HEK293 (cell line): ENCODE data around the gene HOXC5.

ENCODE experiments used
- CTCF ChIA-PET: fragments of 350-600 bp; formaldehyde crosslinking; extraction: SDS; loops from one replicate; lab custom pipeline; 2021; ENCODE audit warnings: antibody characterized with exemption; lab: Yijun Ruan, JAX
- POLR2A ChIA-PET: fragments of 300-600 bp; formaldehyde crosslinking; extraction: SDS; loops from one replicate; lab custom pipeline; 2020; ENCODE audit warnings: antibody characterized with exemption, inconsistent platforms; lab: Yijun Ruan, JAX
- H3K27ac ChIP-seq: fragments of 200-500 bp; sonication (Bioruptor generic); 2 replicates; pipeline ENCODE4 v1.5.1; 2014; ENCODE audit warnings: low read depth, low read length, control low read depth, inconsistent platforms; ENCODE audit errors: extremely low read depth
- H3K36me3 ChIP-seq, 2 experiments: fragments of 200-500 bp in 1 of 2; sonication (Bioruptor generic) in 1 of 2; 1 replicate in 1 of 2; 2 replicates in 1 of 2; pipeline ENCODE4 v1.5.1; 2014 to 2017; ENCODE audit warnings: inconsistent platforms in 2 of 2, low read length in 2 of 2; ENCODE audit not compliant: control insufficient read depth in 2 of 2, insufficient read depth in 1 of 2
- H3K4me1 ChIP-seq: fragments of 200-500 bp; sonication (Bioruptor generic); 2 replicates; pipeline ENCODE4 v1.5.1; 2014; ENCODE audit warnings: mild to moderate bottlenecking, low read length, inconsistent platforms; ENCODE audit not compliant: control insufficient read depth, insufficient read depth
- H3K4me3 ChIP-seq: 2 replicates; pipeline ENCODE4 v1.5.1; 2011; ENCODE audit warnings: low read depth, mild to moderate bottlenecking, control low read depth, low read length, moderate library complexity
- H3K9me3 ChIP-seq: fragments of 200-500 bp; sonication (Bioruptor generic); 2 replicates; pipeline ENCODE4 v1.5.1; 2014; ENCODE audit warnings: low read depth, low read length, inconsistent platforms; ENCODE audit not compliant: control insufficient read depth, insufficient read depth
- BCL11A ChIP-seq: fragments of 450-650 bp; formaldehyde crosslinking; IDR thresholded peaks from 2 replicates; pipeline ENCODE4 v1.5.1; 2016; ENCODE audit warnings: low read depth, missing biosample characterization, missing genetic modification characterization
- IKZF3 ChIP-seq: fragments of 450-650 bp; IDR thresholded peaks from 2 replicates; pipeline ENCODE4 v1.5.0; 2018; ENCODE audit warnings: missing biosample characterization, mild to moderate bottlenecking, missing genetic modification characterization, moderate library complexity
- MEIS1 ChIP-seq: sonication (generic); formaldehyde crosslinking; IDR thresholded peaks from 2 replicates; pipeline ENCODE4 v1.8.1; 2022; ENCODE audit warnings: missing genetic modification reagents, mild to moderate bottlenecking, borderline replicate concordance
- OVOL3 ChIP-seq: fragments of 450-650 bp; formaldehyde crosslinking; IDR thresholded peaks from 2 replicates; pipeline ENCODE4 v1.5.1; 2016; ENCODE audit warnings: missing biosample characterization, missing genetic modification characterization
- PRDM1 ChIP-seq: fragments of 450-650 bp; formaldehyde crosslinking; IDR thresholded peaks from 2 replicates; pipeline ENCODE4; 2016; ENCODE audit warnings: missing biosample characterization, missing genetic modification characterization
- SP3 ChIP-seq: fragments of 450-650 bp; formaldehyde crosslinking; IDR thresholded peaks from 2 replicates; pipeline ENCODE4 v1.5.1; 2016; ENCODE audit warnings: missing biosample characterization, missing genetic modification characterization
- TCF7L2 ChIP-seq: IDR thresholded peaks from 2 replicates; pipeline ENCODE4 v1.6.1; 2011; ENCODE audit warnings: low read depth, mild to moderate bottlenecking, inconsistent platforms, low read length, moderate library complexity, borderline replicate concordance
- TRIM28 ChIP-seq: IDR thresholded peaks from 2 replicates; pipeline ENCODE4 v1.6.1; 2011; ENCODE audit warnings: low read length, control low read depth, borderline replicate concordance
- ZEB2 ChIP-seq: fragments of 450-650 bp; formaldehyde crosslinking; IDR thresholded peaks from 2 replicates; pipeline ENCODE4 v1.5.1; 2016; ENCODE audit warnings: missing biosample characterization, missing genetic modification characterization
- ZFP37 ChIP-seq: fragments of 450-650 bp; formaldehyde crosslinking; IDR thresholded peaks from 2 replicates; pipeline ENCODE4 v1.5.1; 2016; ENCODE audit warnings: missing biosample characterization, missing genetic modification characterization
- ZNF112 ChIP-seq: fragments of 450-650 bp; formaldehyde crosslinking; IDR thresholded peaks from 2 replicates; pipeline ENCODE4 v1.5.0; 2017; ENCODE audit warnings: missing biosample characterization, missing genetic modification characterization
- ZNF16 ChIP-seq: fragments of 450-650 bp; formaldehyde crosslinking; IDR thresholded peaks from 2 replicates; pipeline ENCODE4 v1.5.1; 2016; ENCODE audit warnings: low read depth, missing biosample characterization, missing genetic modification characterization
- ZNF184 ChIP-seq: fragments of 450-650 bp; IDR thresholded peaks from 2 replicates; pipeline ENCODE4 v1.5.1; 2018; ENCODE audit warnings: missing biosample characterization, mild to moderate bottlenecking, missing genetic modification characterization
- ZNF221 ChIP-seq: fragments of 450-650 bp; formaldehyde crosslinking; IDR thresholded peaks from 2 replicates; pipeline ENCODE4 v1.5.1; 2017; ENCODE audit warnings: missing biosample characterization, missing genetic modification characterization, borderline replicate concordance
- ZNF324 ChIP-seq: fragments of 450-650 bp; formaldehyde crosslinking; IDR thresholded peaks from 2 replicates; pipeline ENCODE4 v1.5.1; 2016; ENCODE audit warnings: missing biosample characterization, missing genetic modification characterization
- ZNF37A ChIP-seq: fragments of 450-650 bp; IDR thresholded peaks from 2 replicates; pipeline ENCODE4 v1.5.1; 2018; ENCODE audit warnings: missing biosample characterization, missing genetic modification characterization
- ZNF433 ChIP-seq: fragments of 450-650 bp; formaldehyde crosslinking; IDR thresholded peaks from 2 replicates; pipeline ENCODE4 v1.5.1; 2016; ENCODE audit warnings: missing biosample characterization, missing genetic modification characterization, low read depth
- ZNF521 ChIP-seq: fragments of 450-650 bp; formaldehyde crosslinking; IDR thresholded peaks from 2 replicates; pipeline ENCODE4 v1.5.1; 2017; ENCODE audit warnings: missing biosample characterization, mild to moderate bottlenecking, missing genetic modification characterization
- ZNF571 ChIP-seq: fragments of 450-650 bp; formaldehyde crosslinking; IDR thresholded peaks from 2 replicates; pipeline ENCODE4 v1.5.0; 2017; ENCODE audit warnings: missing biosample characterization, missing genetic modification characterization
- ZNF658 ChIP-seq: fragments of 450-650 bp; formaldehyde crosslinking; IDR thresholded peaks from 2 replicates; pipeline ENCODE4; 2016; ENCODE audit warnings: missing biosample characterization, missing genetic modification characterization
- ZXDB ChIP-seq: fragments of 450-650 bp; formaldehyde crosslinking; IDR thresholded peaks from 2 replicates; pipeline ENCODE4 v1.5.1; 2016; ENCODE audit warnings: missing biosample characterization, missing genetic modification characterization
- TF ChIP-seq, protein P1 (sequence below): fragments of 450-650 bp; formaldehyde crosslinking; IDR thresholded peaks from 2 replicates; pipeline ENCODE4 v1.5.1; 2016; ENCODE audit warnings: missing biosample characterization, missing genetic modification characterization
- TF ChIP-seq, protein P2 (sequence below): fragments of 450-650 bp; formaldehyde crosslinking; IDR thresholded peaks from 2 replicates; pipeline ENCODE4 v1.5.1; 2016; ENCODE audit warnings: missing biosample characterization, missing genetic modification characterization
- TF ChIP-seq, protein P3 (sequence below): fragments of 450-650 bp; formaldehyde crosslinking; IDR thresholded peaks from 2 replicates; pipeline ENCODE4 v1.5.1; 2016; ENCODE audit warnings: missing biosample characterization, missing genetic modification characterization, borderline replicate concordance
- TF ChIP-seq, protein P4 (sequence below): fragments of 450-650 bp; formaldehyde crosslinking; IDR thresholded peaks from 2 replicates; pipeline ENCODE4 v1.5.1; 2016; ENCODE audit warnings: missing biosample characterization, missing genetic modification characterization

HOXC5 gene

DNA sequence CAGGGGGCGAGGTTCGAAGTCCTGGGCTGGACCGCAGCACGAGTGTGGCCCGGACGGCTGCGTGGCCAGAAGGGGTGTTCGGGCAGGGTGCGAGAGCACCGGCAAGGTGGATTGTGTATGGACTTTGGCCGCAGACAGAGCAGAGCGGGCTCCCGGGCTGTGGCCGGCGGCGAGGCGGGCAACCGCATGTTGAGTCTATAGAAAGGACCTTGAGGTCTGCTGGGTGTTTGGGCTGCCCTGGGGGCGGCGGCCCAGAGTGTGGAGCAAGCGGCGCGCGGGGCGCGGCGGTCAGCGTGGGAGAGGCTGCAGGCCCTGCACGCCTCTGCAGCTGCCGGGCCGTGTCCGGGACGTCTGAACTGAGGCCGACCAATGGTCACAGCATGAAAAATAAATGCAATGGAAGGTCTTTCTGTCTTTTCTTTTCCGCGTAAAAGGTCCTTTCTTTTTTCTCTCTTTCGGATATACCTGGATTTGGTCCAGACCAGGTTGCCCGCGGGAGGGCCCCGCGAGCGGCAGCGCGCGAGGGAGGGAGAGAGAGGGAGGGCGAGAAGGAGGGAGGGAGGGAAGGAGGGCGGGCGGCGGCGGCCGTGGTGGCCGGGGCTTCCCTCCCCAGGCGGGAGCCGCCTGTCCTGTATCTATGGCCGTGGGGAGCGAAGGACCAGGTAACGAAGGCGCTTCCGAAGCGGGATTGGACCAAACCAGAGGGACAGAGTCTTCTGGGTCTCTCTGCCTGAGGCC lies 38.4 kb upstream of the HOXC5 start (continued):
- peak; percentile 11; the same call in 1 of the 2 replicates for TF ChIP-seq BCL11A
- peak; percentile 30; the same call in 1 of the 2 replicates for TF ChIP-seq SP3 (tag by site-specific recombination)

DNA sequence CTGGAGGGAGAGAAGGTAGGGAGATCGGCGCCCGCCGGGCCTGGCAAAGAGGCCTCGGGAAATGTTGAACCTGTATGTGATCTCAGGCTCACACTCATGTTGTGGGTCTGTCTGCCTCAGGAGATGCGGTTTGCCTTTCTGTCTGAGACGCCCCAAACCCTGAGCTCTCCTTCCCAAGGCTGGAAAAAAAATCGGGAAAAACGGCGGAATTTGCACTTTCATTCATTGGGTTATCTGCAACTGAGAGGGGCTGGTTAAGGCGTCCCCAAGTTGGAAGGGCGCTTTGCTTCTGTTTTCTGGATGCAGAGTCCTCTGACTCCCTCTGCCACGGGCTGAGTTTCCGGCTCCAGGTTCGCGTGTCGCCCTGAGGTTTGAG lies 37.9 kb upstream of the HOXC5 start:
- ChIA-PET POLR2A (interaction anchor here (0.6 to 2.2 kb wide), 14 partner anchors 9 to 238 kb away, joined by 3 to 14 read pairs (median 4); partner anchors contain the start of genes HOXC10 and HOXC13), CTCF (interaction anchor here (0.6 to 1.5 kb wide), 7 partner anchors 11 to 391 kb away, joined by 3 to 5 read pairs (median 4); no protein-coding TSS in a partner anchor)
- TF ChIP-seq, protein P1, sequence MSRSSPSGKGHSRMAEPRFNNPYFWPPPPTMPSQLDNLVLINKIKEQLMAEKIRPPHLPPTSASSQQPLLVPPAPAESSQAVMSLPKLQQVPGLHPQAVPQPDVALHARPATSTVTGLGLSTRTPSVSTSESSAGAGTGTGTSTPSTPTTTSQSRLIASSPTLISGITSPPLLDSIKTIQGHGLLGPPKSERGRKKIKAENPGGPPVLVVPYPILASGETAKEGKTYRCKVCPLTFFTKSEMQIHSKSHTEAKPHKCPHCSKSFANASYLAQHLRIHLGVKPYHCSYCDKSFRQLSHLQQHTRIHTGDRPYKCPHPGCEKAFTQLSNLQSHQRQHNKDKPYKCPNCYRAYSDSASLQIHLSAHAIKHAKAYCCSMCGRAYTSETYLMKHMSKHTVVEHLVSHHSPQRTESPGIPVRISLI (tag by site-specific recombination), result no peak
- TF ChIP-seq ZNF37A (no peak), ZNF571 (tag by site-specific recombination) (no peak), OVOL3 (tag by site-specific recombination) (0 out of 2 replicates have a peak, but pooled peaks have one; percentile 3), IKZF3 (peak; percentile 66), TCF7L2 (no peak), ZXDB (no peak), TRIM28 (no peak), ZEB2 (tag by site-specific recombination) (no peak), ZNF221 (tag by site-specific recombination) (no peak), ZNF184 (no peak), ZNF112 (tag by site-specific recombination) (no peak), ZNF324 (tag by site-specific recombination) (0 out of 2 replicates have a peak, but pooled peaks have one; percentile 14)
- TF ChIP-seq, protein P2, sequence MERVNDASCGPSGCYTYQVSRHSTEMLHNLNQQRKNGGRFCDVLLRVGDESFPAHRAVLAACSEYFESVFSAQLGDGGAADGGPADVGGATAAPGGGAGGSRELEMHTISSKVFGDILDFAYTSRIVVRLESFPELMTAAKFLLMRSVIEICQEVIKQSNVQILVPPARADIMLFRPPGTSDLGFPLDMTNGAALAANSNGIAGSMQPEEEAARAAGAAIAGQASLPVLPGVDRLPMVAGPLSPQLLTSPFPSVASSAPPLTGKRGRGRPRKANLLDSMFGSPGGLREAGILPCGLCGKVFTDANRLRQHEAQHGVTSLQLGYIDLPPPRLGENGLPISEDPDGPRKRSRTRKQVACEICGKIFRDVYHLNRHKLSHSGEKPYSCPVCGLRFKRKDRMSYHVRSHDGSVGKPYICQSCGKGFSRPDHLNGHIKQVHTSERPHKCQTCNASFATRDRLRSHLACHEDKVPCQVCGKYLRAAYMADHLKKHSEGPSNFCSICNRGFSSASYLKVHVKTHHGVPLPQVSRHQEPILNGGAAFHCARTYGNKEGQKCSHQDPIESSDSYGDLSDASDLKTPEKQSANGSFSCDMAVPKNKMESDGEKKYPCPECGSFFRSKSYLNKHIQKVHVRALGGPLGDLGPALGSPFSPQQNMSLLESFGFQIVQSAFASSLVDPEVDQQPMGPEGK (tag by site-specific recombination), result no peak
- Histone ChIP-seq H3K27ac (peak overlapping the region; percentile 98), H3K4me1 (peaks cover 38% of the 10 kb centered on the region), H3K36me3 (no peaks in the 10 kb centered on the region), H3K4me3 (peak overlapping the region; percentile 61), H3K9me3 (no peaks in the 10 kb centered on the region)

DNA sequence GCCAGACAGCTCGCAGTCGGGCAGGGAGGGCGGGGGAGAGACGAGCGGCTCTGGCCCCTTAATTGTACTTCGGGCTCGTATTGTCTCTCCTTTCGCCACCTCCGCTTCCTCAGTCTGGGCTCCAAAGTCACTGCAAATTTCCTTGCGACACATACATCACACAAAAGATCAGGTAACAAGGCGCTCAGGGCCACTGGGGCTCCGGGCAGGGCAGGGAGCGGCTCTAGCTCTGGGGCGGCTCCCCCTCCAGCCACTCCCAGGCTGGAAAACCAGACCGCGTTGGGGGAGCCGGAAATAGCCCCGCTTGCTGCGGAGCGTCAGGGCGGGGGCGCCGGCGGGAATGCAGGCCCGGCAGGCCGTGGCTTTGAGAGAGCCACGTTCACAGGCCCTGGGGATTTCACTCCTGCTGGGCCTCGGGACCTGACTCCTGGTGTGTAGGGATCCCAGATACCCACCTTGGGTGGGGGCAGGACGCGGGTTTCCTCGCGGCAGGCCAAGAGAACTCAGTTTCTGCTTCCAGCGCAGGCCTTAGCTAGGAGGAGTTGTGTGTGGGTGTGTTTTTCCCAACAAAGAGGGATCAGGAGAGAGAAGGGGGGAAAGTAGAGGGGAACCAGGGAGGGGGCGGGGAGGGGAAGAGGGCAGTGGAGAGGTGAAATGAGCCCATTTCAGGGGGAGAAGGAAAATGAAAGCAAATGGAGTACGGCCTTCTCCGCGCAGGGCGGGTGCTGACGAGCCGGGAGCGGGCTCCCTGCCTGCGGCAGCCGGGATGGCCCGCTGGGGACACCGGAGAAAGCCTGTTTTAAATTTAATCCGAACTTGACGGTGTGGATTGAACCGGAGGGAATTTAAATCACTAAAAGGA lies 37.2 kb upstream of the HOXC5 start:
- Histone ChIP-seq H3K36me3 (no peaks in the 10 kb centered on the region), H3K9me3 (no peaks in the 10 kb centered on the region), H3K4me1 (peaks cover 32% of the 10 kb centered on the region), H3K27ac (peak overlapping the region; percentile 98), H3K4me3 (peak overlapping the region; percentile 61)
- POLR2A ChIA-PET, result interaction anchor here (0.6 to 2.2 kb wide), 16 partner anchors 9 to 238 kb away, joined by 3 to 14 read pairs (median 4); partner anchors contain the start of genes HOXC10 and HOXC13
- CTCF ChIA-PET, result interaction anchor here (0.6 to 6.7 kb wide), 10 partner anchors 10 to 391 kb away, joined by 3 to 49 read pairs (median 4); no protein-coding TSS in a partner anchor
- TF ChIP-seq, protein P3, sequence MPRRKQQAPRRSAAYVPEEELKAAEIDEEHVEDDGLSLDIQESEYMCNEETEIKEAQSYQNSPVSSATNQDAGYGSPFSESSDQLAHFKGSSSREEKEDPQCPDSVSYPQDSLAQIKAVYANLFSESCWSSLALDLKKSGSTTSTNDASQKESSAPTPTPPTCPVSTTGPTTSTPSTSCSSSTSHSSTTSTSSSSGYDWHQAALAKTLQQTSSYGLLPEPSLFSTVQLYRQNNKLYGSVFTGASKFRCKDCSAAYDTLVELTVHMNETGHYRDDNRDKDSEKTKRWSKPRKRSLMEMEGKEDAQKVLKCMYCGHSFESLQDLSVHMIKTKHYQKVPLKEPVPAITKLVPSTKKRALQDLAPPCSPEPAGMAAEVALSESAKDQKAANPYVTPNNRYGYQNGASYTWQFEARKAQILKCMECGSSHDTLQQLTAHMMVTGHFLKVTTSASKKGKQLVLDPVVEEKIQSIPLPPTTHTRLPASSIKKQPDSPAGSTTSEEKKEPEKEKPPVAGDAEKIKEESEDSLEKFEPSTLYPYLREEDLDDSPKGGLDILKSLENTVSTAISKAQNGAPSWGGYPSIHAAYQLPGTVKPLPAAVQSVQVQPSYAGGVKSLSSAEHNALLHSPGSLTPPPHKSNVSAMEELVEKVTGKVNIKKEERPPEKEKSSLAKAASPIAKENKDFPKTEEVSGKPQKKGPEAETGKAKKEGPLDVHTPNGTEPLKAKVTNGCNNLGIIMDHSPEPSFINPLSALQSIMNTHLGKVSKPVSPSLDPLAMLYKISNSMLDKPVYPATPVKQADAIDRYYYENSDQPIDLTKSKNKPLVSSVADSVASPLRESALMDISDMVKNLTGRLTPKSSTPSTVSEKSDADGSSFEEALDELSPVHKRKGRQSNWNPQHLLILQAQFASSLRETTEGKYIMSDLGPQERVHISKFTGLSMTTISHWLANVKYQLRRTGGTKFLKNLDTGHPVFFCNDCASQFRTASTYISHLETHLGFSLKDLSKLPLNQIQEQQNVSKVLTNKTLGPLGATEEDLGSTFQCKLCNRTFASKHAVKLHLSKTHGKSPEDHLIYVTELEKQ (tag by site-specific recombination), result no peak
- TF ChIP-seq ZNF658 (no peak), ZNF521 (tag by site-specific recombination) (no peak), ZFP37 (tag by site-specific recombination) (peak; percentile 81; the same call in 1 of the 2 replicates), ZNF16 (tag by site-specific recombination) (no peak), MEIS1 (CRISPR knock-in tag) (no peak), PRDM1 (tag by site-specific recombination) (peak; percentile 91), ZNF433 (tag by site-specific recombination) (no peak)
- TF ChIP-seq, protein P4, sequence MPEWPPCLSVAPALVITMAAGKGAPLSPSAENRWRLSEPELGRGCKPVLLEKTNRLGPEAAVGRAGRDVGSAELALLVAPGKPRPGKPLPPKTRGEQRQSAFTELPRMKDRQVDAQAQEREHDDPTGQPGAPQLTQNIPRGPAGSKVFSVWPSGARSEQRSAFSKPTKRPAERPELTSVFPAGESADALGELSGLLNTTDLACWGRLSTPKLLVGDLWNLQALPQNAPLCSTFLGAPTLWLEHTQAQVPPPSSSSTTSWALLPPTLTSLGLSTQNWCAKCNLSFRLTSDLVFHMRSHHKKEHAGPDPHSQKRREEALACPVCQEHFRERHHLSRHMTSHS (tag by site-specific recombination), result 0 out of 2 replicates have a peak, but pooled peaks have one; percentile 32
